ENCODE measurements around the gene BAZ2B.
"Not testable (repeated sequence)": the region's sequence is repeated elsewhere in the genome, so short reads cannot be mapped to it uniquely, and the experiment has no call there.

Gene BAZ2B

GRCh38 chr2:159633219-159633618, 16.9 kb upstream of the BAZ2B start:
- Mint-ChIP-seq H3K36me3 (ENCODE audit: low read depth) (no peaks in the 10 kb centered on the region), H3K4me1 (ENCODE audit: low read depth) (no peaks in the 10 kb centered on the region), H3K9me3 (no peaks in the 10 kb centered on the region), H3K27me3 (ENCODE audit: low read depth) (no peaks in the 10 kb centered on the region), H3K4me3 (no peak overlapping the region), H3K27ac (no peak overlapping the region)
- DNase-seq (ENCODE audit: low spot score), result no peak

DNA sequence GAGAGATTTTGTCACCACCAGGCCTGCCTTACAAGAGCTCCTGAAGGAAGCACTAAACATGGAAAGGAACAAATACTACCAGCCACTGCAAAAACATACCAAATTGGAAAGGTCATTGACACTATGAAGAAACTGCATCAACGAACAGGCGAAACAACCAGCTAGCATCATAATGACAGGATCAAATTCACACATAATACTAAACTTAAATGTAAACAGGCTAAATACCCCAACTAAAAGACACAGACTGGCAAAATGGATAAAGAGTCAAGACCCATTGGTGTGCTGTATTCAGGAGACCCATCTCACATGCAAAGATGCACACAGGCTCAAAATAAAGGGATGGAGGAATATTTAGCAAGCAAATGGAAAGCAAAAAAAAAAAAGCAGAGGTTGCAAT, 9.3 kb upstream of the BAZ2B start:
- peaks cover 10% of the 10 kb centered on the region for H3K27me3 Mint-ChIP-seq (ENCODE audit: low read depth)
- H3K27ac Mint-ChIP-seq; H3K4me3 Mint-ChIP-seq; DNase-seq (ENCODE audit: low spot score); H3K4me1 Mint-ChIP-seq (ENCODE audit: low read depth); H3K9me3 Mint-ChIP-seq; H3K36me3 Mint-ChIP-seq (ENCODE audit: low read depth): not testable (repeated sequence)

GRCh38 chr2:159623436-159623835, 7.1 kb upstream of the BAZ2B start:
- no peak for DNase-seq (ENCODE audit: low spot score)
- Mint-ChIP-seq H3K36me3 (ENCODE audit: low read depth) (no peaks in the 10 kb centered on the region), H3K4me1 (ENCODE audit: low read depth) (no peaks in the 10 kb centered on the region), H3K27ac (no peak overlapping the region), H3K4me3 (no peak overlapping the region), H3K27me3 (ENCODE audit: low read depth) (peaks cover 10% of the 10 kb centered on the region), H3K9me3 (no peaks in the 10 kb centered on the region)

DNA sequence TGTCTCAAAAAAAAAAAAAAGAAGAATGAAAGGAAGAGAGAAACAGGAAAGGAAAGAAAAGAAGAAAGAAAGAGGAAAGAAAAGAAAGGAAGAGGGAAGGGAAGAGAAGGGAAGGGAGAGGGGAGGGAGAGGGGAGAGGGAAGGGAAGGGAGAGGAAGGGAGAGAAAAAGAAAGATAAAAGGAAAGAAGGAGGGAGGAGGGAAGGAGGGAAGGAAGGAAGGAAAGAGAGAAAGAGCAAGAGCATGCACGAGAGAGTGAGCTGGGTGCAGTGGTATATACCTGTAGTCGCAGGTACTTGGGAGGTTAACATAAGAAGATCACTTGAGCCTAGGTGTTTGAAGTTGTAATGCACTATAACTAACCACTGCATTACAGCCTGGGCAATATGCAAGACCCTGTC, 6.6 kb upstream of the BAZ2B start:
- no peaks in the 10 kb centered on the region for H3K36me3 Mint-ChIP-seq (ENCODE audit: low read depth)
- DNase-seq (ENCODE audit: low spot score), result no peak
- no peaks in the 10 kb centered on the region for H3K4me1 Mint-ChIP-seq (ENCODE audit: low read depth)
- H3K9me3 Mint-ChIP-seq, result no peaks in the 10 kb centered on the region
- peaks cover 12% of the 10 kb centered on the region for H3K27me3 Mint-ChIP-seq (ENCODE audit: low read depth)
- H3K27ac Mint-ChIP-seq, result no peak overlapping the region
- H3K4me3 Mint-ChIP-seq, result no peak overlapping the region

- Mint-ChIP-seq H3K9me3 (no peaks in the 10 kb centered on the region), H3K27ac (no peak overlapping the region), H3K4me3 (no peak overlapping the region), H3K36me3 (ENCODE audit: low read depth) (no peaks in the 10 kb centered on the region), H3K27me3 (ENCODE audit: low read depth) (peaks cover 29% of the 10 kb centered on the region), H3K4me1 (ENCODE audit: low read depth) (peaks cover 5% of the 10 kb centered on the region)
- DNase-seq (ENCODE audit: low spot score), result no peak
Observed at GRCh38 chr2:159620796-159621195, 4.4 kb upstream of the BAZ2B start.

DNA sequence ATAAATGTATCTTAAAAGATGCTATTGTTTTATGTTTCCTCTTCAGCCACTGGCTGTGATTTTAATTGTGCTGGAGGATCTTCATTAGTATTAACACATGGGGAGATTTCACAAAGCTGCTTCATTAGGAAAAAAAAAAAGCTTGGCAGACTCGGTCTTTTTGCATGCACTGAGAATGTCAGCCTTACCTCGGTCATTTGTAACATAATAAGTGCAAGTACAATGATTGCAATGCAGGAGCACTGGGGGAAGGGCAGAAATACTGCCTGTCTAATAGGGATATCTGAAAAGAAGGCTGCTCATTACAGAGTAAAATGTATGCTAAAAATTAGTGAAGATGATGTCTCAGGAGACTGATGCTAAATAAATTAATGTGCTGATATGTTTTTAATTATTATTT, 1.3 kb upstream of the BAZ2B start:
- no peak overlapping the region for H3K27ac Mint-ChIP-seq
- no peaks in the 10 kb centered on the region for H3K36me3 Mint-ChIP-seq (ENCODE audit: low read depth)
- peaks cover 43% of the 10 kb centered on the region for H3K27me3 Mint-ChIP-seq (ENCODE audit: low read depth)
- H3K4me3 Mint-ChIP-seq, result no peak overlapping the region
- H3K9me3 Mint-ChIP-seq, result no peaks in the 10 kb centered on the region
- H3K4me1 Mint-ChIP-seq (ENCODE audit: low read depth), result peaks cover 10% of the 10 kb centered on the region
- no peak for DNase-seq (ENCODE audit: low spot score)

DNA sequence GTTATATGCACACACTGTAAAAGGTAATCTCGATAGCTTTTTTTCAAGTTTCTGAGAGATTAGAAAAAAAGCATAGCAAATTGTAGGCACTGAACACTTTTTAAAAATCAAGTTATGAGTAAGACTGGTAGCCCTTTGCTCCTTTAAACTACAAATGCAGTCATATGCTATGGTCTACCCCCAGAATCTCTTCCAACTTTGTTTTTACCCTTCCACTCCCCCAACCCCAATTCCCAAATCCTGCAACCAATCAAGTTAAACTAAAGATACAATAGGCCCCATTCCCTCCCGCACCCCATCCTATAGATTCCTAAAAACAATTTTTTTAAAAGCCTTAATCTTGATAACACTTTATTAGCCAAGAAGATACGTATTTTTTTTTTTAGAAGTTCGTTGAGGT, 752 bp upstream of the BAZ2B start:
- DNase-seq (ENCODE audit: low spot score), result no peak
- no peak overlapping the region for H3K27ac Mint-ChIP-seq
- peaks cover 47% of the 10 kb centered on the region for H3K27me3 Mint-ChIP-seq (ENCODE audit: low read depth)
- H3K9me3 Mint-ChIP-seq, result no peaks in the 10 kb centered on the region
- no peak overlapping the region for H3K4me3 Mint-ChIP-seq
- no peaks in the 10 kb centered on the region for H3K36me3 Mint-ChIP-seq (ENCODE audit: low read depth)
- peaks cover 10% of the 10 kb centered on the region for H3K4me1 Mint-ChIP-seq (ENCODE audit: low read depth)

DNA sequence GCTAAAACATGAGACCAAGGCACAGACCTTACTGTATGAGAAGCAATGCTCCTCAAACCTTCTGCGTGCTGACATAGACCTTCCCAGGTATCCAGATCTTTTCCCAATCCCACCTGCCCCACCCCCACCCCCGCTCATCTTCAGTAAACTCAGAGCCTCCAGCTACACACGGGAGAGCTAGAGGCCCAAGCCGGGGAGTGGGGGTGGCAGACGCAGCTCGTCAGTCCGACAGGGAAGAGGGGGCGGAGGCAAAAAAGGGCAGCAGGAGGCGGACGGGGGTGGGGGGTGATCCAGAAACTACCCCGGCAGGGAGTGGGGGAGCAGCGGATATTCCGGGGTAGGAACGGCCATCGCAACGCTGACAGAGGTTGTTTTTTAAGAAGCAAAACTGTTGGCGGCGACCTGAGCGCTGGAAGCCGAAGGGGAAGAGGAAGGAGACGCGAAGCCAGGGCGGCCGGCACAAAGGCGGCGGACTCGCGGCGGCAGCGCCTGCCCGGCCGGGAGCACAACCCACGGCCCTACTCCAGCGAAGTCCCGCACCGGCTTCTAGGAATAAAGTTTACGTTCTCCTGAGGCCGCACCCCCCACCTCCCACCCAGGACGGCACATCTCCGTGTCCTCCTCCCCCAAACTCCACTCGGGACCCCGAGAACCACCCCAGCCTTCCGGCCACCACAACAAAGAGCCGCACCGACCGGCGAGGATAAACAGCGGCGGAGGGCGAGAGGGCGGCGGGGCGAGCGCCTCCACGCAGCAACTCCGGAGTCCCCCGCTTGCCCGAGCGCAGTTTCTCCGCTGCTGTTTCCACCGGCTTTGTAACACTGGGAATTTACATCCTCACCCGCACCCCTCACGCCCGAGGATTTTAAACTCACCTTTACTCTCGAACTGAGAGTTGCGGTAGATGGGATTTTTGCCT, 722 bp downstream of the BAZ2B start:
- Mint-ChIP-seq H3K36me3 (ENCODE audit: low read depth) (no peaks in the 10 kb centered on the region), H3K4me3 (peak overlapping the region; percentile 84), H3K4me1 (ENCODE audit: low read depth) (peaks cover 10% of the 10 kb centered on the region), H3K9me3 (no peaks in the 10 kb centered on the region), H3K27ac (peak overlapping the region; percentile 47), H3K27me3 (ENCODE audit: low read depth) (peaks cover 47% of the 10 kb centered on the region)
- DNase-seq (ENCODE audit: low spot score), result peak; percentile 43

DNA sequence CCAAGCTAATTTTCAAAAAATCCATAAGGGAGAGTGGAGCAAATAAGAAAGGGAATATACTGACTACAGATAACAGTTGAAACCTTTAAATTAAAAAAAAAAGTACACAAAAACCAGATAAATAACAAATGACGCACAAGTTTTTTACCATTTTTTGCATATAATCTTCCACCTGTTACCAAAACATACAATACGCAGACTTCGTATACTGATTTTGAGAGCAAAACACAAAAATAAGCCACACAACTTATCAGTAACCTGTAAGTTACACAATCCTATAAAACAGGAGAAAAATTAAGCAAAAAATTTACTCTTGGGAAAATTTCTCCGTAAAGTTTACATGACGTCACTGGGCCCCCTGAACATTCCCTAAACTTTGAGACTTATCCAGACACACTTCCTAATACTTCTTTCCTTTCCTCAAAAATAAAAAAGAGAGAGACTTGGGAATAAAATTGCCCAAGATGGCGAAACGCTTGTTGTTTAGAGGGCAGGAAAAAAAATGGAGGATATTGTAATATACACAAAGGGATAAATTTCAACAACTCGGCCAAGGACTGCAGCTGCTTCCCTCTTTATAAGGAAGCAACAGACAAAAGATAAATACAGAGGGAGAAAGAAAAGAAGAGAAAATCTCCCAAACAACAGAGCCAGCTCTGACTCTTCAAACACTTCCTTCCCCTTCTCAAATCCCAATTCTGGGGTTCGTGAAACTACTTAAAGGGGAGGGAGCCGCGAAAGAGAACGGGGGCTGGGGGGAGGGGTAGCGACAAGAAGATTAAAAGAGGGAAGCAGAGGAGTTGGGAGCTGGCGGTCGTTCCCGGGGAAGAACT, 1.6 kb downstream of the BAZ2B start:
- no peak for DNase-seq (ENCODE audit: low spot score)
- H3K4me1 Mint-ChIP-seq (ENCODE audit: low read depth), result peaks cover 10% of the 10 kb centered on the region
- no peaks in the 10 kb centered on the region for H3K9me3 Mint-ChIP-seq
- H3K27me3 Mint-ChIP-seq (ENCODE audit: low read depth), result peaks cover 50% of the 10 kb centered on the region
- no peaks in the 10 kb centered on the region for H3K36me3 Mint-ChIP-seq (ENCODE audit: low read depth)
- no peak overlapping the region for H3K27ac Mint-ChIP-seq
- peak overlapping the region; percentile 84 for H3K4me3 Mint-ChIP-seq

- peaks cover 50% of the 10 kb centered on the region for H3K27me3 Mint-ChIP-seq (ENCODE audit: low read depth)
- peaks cover 10% of the 10 kb centered on the region for H3K4me1 Mint-ChIP-seq (ENCODE audit: low read depth)
- no peaks in the 10 kb centered on the region for H3K36me3 Mint-ChIP-seq (ENCODE audit: low read depth)
- no peaks in the 10 kb centered on the region for H3K9me3 Mint-ChIP-seq
- DNase-seq (ENCODE audit: low spot score), result no peak
- H3K27ac Mint-ChIP-seq, result no peak overlapping the region
- no peak overlapping the region for H3K4me3 Mint-ChIP-seq
Observed at GRCh38 chr2:159613651-159614285, 2.6 kb downstream of the BAZ2B start.

DNA sequence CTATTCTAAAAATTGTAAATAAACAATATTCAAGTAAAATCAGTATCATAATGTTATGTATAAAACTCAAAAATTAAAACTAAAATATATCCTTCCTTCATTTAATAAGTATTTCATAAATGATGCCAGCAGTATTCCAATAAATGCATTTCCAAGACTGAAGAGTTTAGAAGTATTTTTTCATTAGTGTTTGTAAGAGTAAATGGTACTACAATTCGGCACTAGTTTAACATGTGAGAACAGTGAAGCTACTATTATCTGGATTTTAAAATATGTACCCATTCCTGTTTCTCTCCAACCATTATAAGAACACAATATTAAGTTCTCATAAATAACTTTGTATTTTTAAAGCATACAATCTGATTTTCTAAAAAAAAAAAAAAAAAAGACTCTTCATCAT, 3.3 kb downstream of the BAZ2B start:
- H3K9me3 Mint-ChIP-seq, result no peaks in the 10 kb centered on the region
- H3K36me3 Mint-ChIP-seq (ENCODE audit: low read depth), result no peaks in the 10 kb centered on the region
- DNase-seq (ENCODE audit: low spot score), result no peak
- H3K27me3 Mint-ChIP-seq (ENCODE audit: low read depth), result peaks cover 50% of the 10 kb centered on the region
- H3K4me1 Mint-ChIP-seq (ENCODE audit: low read depth), result peaks cover 10% of the 10 kb centered on the region
- H3K27ac Mint-ChIP-seq, result no peak overlapping the region
- no peak overlapping the region for H3K4me3 Mint-ChIP-seq

GRCh38 chr2:159612255-159612901, 4.0 kb downstream of the BAZ2B start:
- Mint-ChIP-seq H3K27me3 (ENCODE audit: low read depth) (peaks cover 43% of the 10 kb centered on the region), H3K27ac (no peak overlapping the region)

GRCh38 chr2:159609811-159610549, 6.4 kb downstream of the BAZ2B start:
- Mint-ChIP-seq H3K27me3 (ENCODE audit: low read depth) (peaks cover 23% of the 10 kb centered on the region), H3K9me3 (no peaks in the 10 kb centered on the region), H3K36me3 (ENCODE audit: low read depth) (no peaks in the 10 kb centered on the region), H3K4me1 (ENCODE audit: low read depth) (peaks cover 5% of the 10 kb centered on the region), H3K4me3 (no peak overlapping the region), H3K27ac (no peak overlapping the region)
- no peak for DNase-seq (ENCODE audit: low spot score)

More at GRCh38 chr2:159612255-159612901, 4.0 kb downstream of the BAZ2B start:
- no peak for DNase-seq (ENCODE audit: low spot score)
- Mint-ChIP-seq H3K36me3 (ENCODE audit: low read depth) (no peaks in the 10 kb centered on the region), H3K9me3 (no peaks in the 10 kb centered on the region), H3K4me3 (no peak overlapping the region), H3K4me1 (ENCODE audit: low read depth) (peaks cover 10% of the 10 kb centered on the region)
